Activated CD4-positive, alpha-beta T cell treated with anti-CD3 and anti-CD28 coated beads, Interleukin-2, amount 10 ng/mL, durations not matched to agents 7 days and 5 days (primary cell): ENCODE results near the gene P2RX3. TPM values are rescaled to one million over a fixed set of nuclear protein-coding genes. Genes with fewer than 3 reads are reported as not detected.

Source experiments
- CTCF ChIA-PET: fragments of 350-600 bp; sonication (Branson Sonifier 250); formaldehyde crosslinking; loops from one replicate; lab custom pipeline; 2021; ENCODE audit warnings: antibody characterized with exemption; lab: Charles Lee
- POLR2A ChIA-PET: fragments of 350-600 bp; sonication (Branson Sonifier 250); formaldehyde crosslinking; loops from one replicate; lab custom pipeline; 2021; ENCODE audit warnings: antibody characterized with exemption; lab: Charles Lee
- DNase-seq: peaks from one replicate; pipeline ENCODE4 v3.0.0-alpha.2; 2020
- H3K27ac Mint-ChIP-seq: one replicate; pipeline ENCODE4 v1.8.0; 2021; ENCODE audit warnings: mild to moderate bottlenecking, moderate library complexity, mixed read lengths
- H3K27me3 Mint-ChIP-seq: one replicate; pipeline ENCODE4 v1.8.0; 2021; ENCODE audit warnings: mixed read lengths
- H3K36me3 Mint-ChIP-seq: one replicate; pipeline ENCODE4 v1.8.0; 2021; ENCODE audit warnings: low read depth, mixed read lengths
- H3K4me1 Mint-ChIP-seq: one replicate; pipeline ENCODE4 v1.8.0; 2021; ENCODE audit warnings: mixed read lengths
- H3K4me3 Mint-ChIP-seq: one replicate; pipeline ENCODE4 v1.8.0; 2021; ENCODE audit warnings: mild to moderate bottlenecking, moderate library complexity, mixed read lengths
- H3K9me3 Mint-ChIP-seq: one replicate; pipeline ENCODE4 v1.8.0; 2021; ENCODE audit warnings: mixed read lengths
- total RNA-seq, 2 experiments: library from RNA; stranded (reverse); gene quantifications; one replicate each; pipeline ENCODE4 v1.2.3, GENCODE V29; 2021

Gene P2RX3
- total RNA-seq, 2 experiments from 2014 or later: not detected

- no peak overlapping the region for H3K27ac Mint-ChIP-seq
- CTCF ChIA-PET: interaction anchor here (1.1 to 3.1 kb wide), 3 partner anchors 9 to 12 kb away, joined by 3 to 10 read pairs (median 7); no protein-coding TSS in a partner anchor
- POLR2A ChIA-PET: no interaction called here
- H3K4me3 Mint-ChIP-seq: no peak overlapping the region
- peaks cover 19% of the 10 kb centered on the region for H3K4me1 Mint-ChIP-seq
- H3K36me3 Mint-ChIP-seq: peaks cover 2% of the 10 kb centered on the region
- DNase-seq: no peak
- H3K9me3 Mint-ChIP-seq: no peaks in the 10 kb centered on the region
- H3K27me3 Mint-ChIP-seq: no peaks in the 10 kb centered on the region
These were observed 25.6 kb upstream of the P2RX3 start for GRCh38 chr11:57312511-57313021.

- peaks cover 2% of the 10 kb centered on the region for H3K36me3 Mint-ChIP-seq
These were observed 24.9 kb upstream of the P2RX3 start for GRCh38 chr11:57313071-57313787.

GRCh38 chr11:57313788-57314135 lies 24.4 kb upstream of the P2RX3 start:
- DNase-seq: no peak
- CTCF ChIA-PET: interaction anchor here (2.4 kb wide), 1 partner anchor 10 kb away, joined by 7 read pairs; no protein-coding TSS in a partner anchor
- H3K4me1 Mint-ChIP-seq: peaks cover 19% of the 10 kb centered on the region
- H3K27ac Mint-ChIP-seq: no peak overlapping the region
- H3K27me3 Mint-ChIP-seq: no peaks in the 10 kb centered on the region
- POLR2A ChIA-PET: no interaction called here
- no peaks in the 10 kb centered on the region for H3K9me3 Mint-ChIP-seq
- no peak overlapping the region for H3K4me3 Mint-ChIP-seq
- peaks cover 2% of the 10 kb centered on the region for H3K36me3 Mint-ChIP-seq

More at GRCh38 chr11:57313071-57313787, 24.9 kb upstream of the P2RX3 start:
- DNase-seq: no peak
- H3K4me1 Mint-ChIP-seq: peaks cover 19% of the 10 kb centered on the region
- CTCF ChIA-PET: interaction anchor here (2.4 kb wide), 1 partner anchor 10 kb away, joined by 7 read pairs; no protein-coding TSS in a partner anchor
- H3K9me3 Mint-ChIP-seq: no peaks in the 10 kb centered on the region
- POLR2A ChIA-PET: no interaction called here
- no peak overlapping the region for H3K27ac Mint-ChIP-seq
- H3K4me3 Mint-ChIP-seq: no peak overlapping the region
- no peaks in the 10 kb centered on the region for H3K27me3 Mint-ChIP-seq

GRCh38 chr11:57314221-57314973 lies 23.8 kb upstream of the P2RX3 start:
- Mint-ChIP-seq H3K4me3 (no peak overlapping the region), H3K36me3 (peaks cover 5% of the 10 kb centered on the region), H3K27me3 (no peaks in the 10 kb centered on the region), H3K9me3 (no peaks in the 10 kb centered on the region), H3K4me1 (peaks cover 19% of the 10 kb centered on the region), H3K27ac (no peak overlapping the region)
- no peak for DNase-seq
- ChIA-PET POLR2A (no interaction called here), CTCF (interaction anchor here (2.4 kb wide), 1 partner anchor 9 kb away, joined by 7 read pairs; no protein-coding TSS in a partner anchor)

GRCh38 chr11:57315491-57315890 lies 22.7 kb upstream of the P2RX3 start:
- CTCF ChIA-PET: interaction anchor here (0.6 kb wide), 1 partner anchor 9 kb away, joined by 4 read pairs; no protein-coding TSS in a partner anchor
- peaks cover 2% of the 10 kb centered on the region for H3K36me3 Mint-ChIP-seq
- H3K4me3 Mint-ChIP-seq: no peak overlapping the region
- POLR2A ChIA-PET: no interaction called here
- peak; percentile 23 for DNase-seq
- H3K27me3 Mint-ChIP-seq: no peaks in the 10 kb centered on the region
- H3K27ac Mint-ChIP-seq: no peak overlapping the region
- peaks cover 17% of the 10 kb centered on the region for H3K4me1 Mint-ChIP-seq
- H3K9me3 Mint-ChIP-seq: no peaks in the 10 kb centered on the region

- Mint-ChIP-seq H3K4me1 (peaks cover 13% of the 10 kb centered on the region), H3K27ac (no peak overlapping the region), H3K36me3 (peaks cover 4% of the 10 kb centered on the region), H3K9me3 (no peaks in the 10 kb centered on the region), H3K27me3 (no peaks in the 10 kb centered on the region), H3K4me3 (no peak overlapping the region)
- ChIA-PET POLR2A (no interaction called here), CTCF (no interaction called here)
- DNase-seq: no peak
These were observed 22.1 kb upstream of the P2RX3 start for GRCh38 chr11:57316017-57316416.

- no peak for DNase-seq
- Mint-ChIP-seq H3K27ac (no peak overlapping the region), H3K9me3 (no peaks in the 10 kb centered on the region), H3K36me3 (peaks cover 4% of the 10 kb centered on the region), H3K4me1 (peaks cover 11% of the 10 kb centered on the region), H3K4me3 (no peak overlapping the region), H3K27me3 (no peaks in the 10 kb centered on the region)
- CTCF ChIA-PET: interaction anchor here (0.9 to 1.1 kb wide), 2 partner anchors 9 to 15 kb away, joined by 3 read pairs; no protein-coding TSS in a partner anchor
- POLR2A ChIA-PET: no interaction called here
These were observed 20.0 kb upstream of the P2RX3 start for GRCh38 chr11:57318178-57318577.

GRCh38 chr11:57320067-57320718 lies 18.0 kb upstream of the P2RX3 start:
- no peak overlapping the region for H3K4me3 Mint-ChIP-seq
- POLR2A ChIA-PET: no interaction called here
- H3K4me1 Mint-ChIP-seq: peaks cover 20% of the 10 kb centered on the region
- CTCF ChIA-PET: interaction anchor here (3.0 kb wide), 1 partner anchor 9 kb away, joined by 10 read pairs; no protein-coding TSS in a partner anchor
- peaks cover 4% of the 10 kb centered on the region for H3K36me3 Mint-ChIP-seq
- no peaks in the 10 kb centered on the region for H3K9me3 Mint-ChIP-seq
- no peaks in the 10 kb centered on the region for H3K27me3 Mint-ChIP-seq
- no peak overlapping the region for H3K27ac Mint-ChIP-seq
- DNase-seq: no peak

GRCh38 chr11:57320719-57321387 lies 17.3 kb upstream of the P2RX3 start:
- H3K27me3 Mint-ChIP-seq: no peaks in the 10 kb centered on the region
- H3K27ac Mint-ChIP-seq: no peak overlapping the region
- CTCF ChIA-PET: interaction anchor here (0.6 to 3.0 kb wide), 2 partner anchors 10 to 420 kb away, joined by 3 to 10 read pairs; partner anchors contain the start of gene SELENOH
- no peak overlapping the region for H3K4me3 Mint-ChIP-seq
- H3K36me3 Mint-ChIP-seq: peaks cover 9% of the 10 kb centered on the region
- no peak for DNase-seq
- H3K4me1 Mint-ChIP-seq: peaks cover 27% of the 10 kb centered on the region
- no peaks in the 10 kb centered on the region for H3K9me3 Mint-ChIP-seq
- POLR2A ChIA-PET: no interaction called here

GRCh38 chr11:57321388-57322255 lies 16.5 kb upstream of the P2RX3 start:
- peaks cover 35% of the 10 kb centered on the region for H3K4me1 Mint-ChIP-seq
- ChIA-PET POLR2A (no interaction called here), CTCF (interaction anchor here (0.6 to 3.0 kb wide), 4 partner anchors 11 to 419 kb away, joined by 3 to 10 read pairs (median 4); partner anchors contain the start of genes SELENOH and SSRP1)
- DNase-seq: no peak
- no peak overlapping the region for H3K4me3 Mint-ChIP-seq
- H3K27me3 Mint-ChIP-seq: no peaks in the 10 kb centered on the region
- H3K27ac Mint-ChIP-seq: no peak overlapping the region
- H3K9me3 Mint-ChIP-seq: no peaks in the 10 kb centered on the region
- H3K36me3 Mint-ChIP-seq: peaks cover 15% of the 10 kb centered on the region
